ENCODE results near the gene CACNA1B. TPM values are rescaled to one million over a fixed set of nuclear protein-coding genes. Genes with fewer than 3 reads are reported as not detected.

The CACNA1B gene
- total RNA-seq, 4 donors from 2014 or later, result not detected

- TF ChIP-seq CTCF (IDR thresholded peaks at IDR 0.05), result no peak
- no peak for ATAC-seq (ENCODE audit: low FRiP score)
- no peak for DNase-seq (ENCODE audit: low spot score)
Observed at GRCh38 chr9:138075496-138075895, 197.9 kb downstream of the CACNA1B start.

GRCh38 chr9:138075961-138076649 is 198.5 kb downstream of the CACNA1B start:
- DNase-seq (ENCODE audit: low spot score), result no peak
- ATAC-seq (ENCODE audit: low FRiP score), result no peak
- no peak for TF ChIP-seq CTCF (IDR thresholded peaks at IDR 0.05)

GRCh38 chr9:138076650-138077009 is 199.0 kb downstream of the CACNA1B start:
- no peak for TF ChIP-seq CTCF (IDR thresholded peaks at IDR 0.05)
- DNase-seq (ENCODE audit: low spot score), result no peak
- no peak for ATAC-seq (ENCODE audit: low FRiP score)

- ATAC-seq (ENCODE audit: low FRiP score) (no peak), DNase-seq (ENCODE audit: low spot score) (no peak)
- TF ChIP-seq CTCF (IDR thresholded peaks at IDR 0.05), result no peak
Observed at GRCh38 chr9:138077126-138077525, 199.5 kb downstream of the CACNA1B start.

GRCh38 chr9:138077898-138078540 is 200.4 kb downstream of the CACNA1B start:
- DNase-seq (ENCODE audit: low spot score), result no peak
- TF ChIP-seq CTCF (IDR thresholded peaks at IDR 0.05), result no peak
- no peak for ATAC-seq (ENCODE audit: low FRiP score)

GRCh38 chr9:138078846-138079245 is 201.3 kb downstream of the CACNA1B start:
- DNase-seq (ENCODE audit: low spot score) (no peak), ATAC-seq (ENCODE audit: low FRiP score) (no peak)
- TF ChIP-seq CTCF (IDR thresholded peaks at IDR 0.05), result no peak

GRCh38 chr9:138080979-138081378 is 203.4 kb downstream of the CACNA1B start:
- no peak for TF ChIP-seq CTCF (IDR thresholded peaks at IDR 0.05)
- no peak for ATAC-seq (ENCODE audit: low FRiP score)
- no peak for DNase-seq (ENCODE audit: low spot score)
